Peyer's patch (tissue), 4 donors: ENCODE results near the gene UNKL.

ENCODE experiments used
- CTCF ChIP-seq, 6 experiments: fragments of 450-650 bp in 4 of 6; fragments of 200-600 bp in 2 of 6; sonication (generic) in 1 of 6; IDR thresholded peaks; one replicate each; pipeline ENCODE4 v1.5.1; 2017 to 2019; ENCODE audit warnings: antibody characterized with exemption in 6 of 6, mild to moderate bottlenecking in 3 of 6, moderate library complexity in 1 of 6
- POLR2A ChIP-seq, 2 donors: fragments of 450-650 bp; IDR thresholded peaks; one replicate each; pipeline ENCODE4 v1.5.1; 2017; ENCODE audit warnings: antibody characterized with exemption in 2 of 2, mild to moderate bottlenecking in 2 of 2, moderate library complexity in 2 of 2

GRCh38 chr16:1345087-1345486 is 69.4 kb downstream of the UNKL start:
- TF ChIP-seq CTCF (IDR thresholded peaks at IDR 0.05) (no peak), POLR2A (IDR thresholded peaks at IDR 0.05) (no peak)
